B cell (primary cell): ENCODE measurements around the gene PCDH9. TPM values are rescaled to one million over a fixed set of nuclear protein-coding genes. Genes with fewer than 3 reads are reported as not detected.

Experiments used
- ATAC-seq: fragments of 200-7000 bp; cut with Tn5 transposase; one replicate; pipeline ENCODE4 v1.10.0; 2021; ENCODE audit warnings: low read depth, mild to moderate bottlenecking, moderate number of reproducible peaks, moderate library complexity
- CTCF ChIA-PET: fragments of 350-600 bp; sonication (Branson Sonifier 250); formaldehyde crosslinking; loops from one replicate; lab custom pipeline; 2021; ENCODE audit warnings: antibody characterized with exemption, inconsistent platforms; lab: Charles Lee
- POLR2A ChIA-PET: fragments of 350-600 bp; sonication (Branson Sonifier 250); formaldehyde crosslinking; loops from one replicate; lab custom pipeline; 2021; ENCODE audit warnings: antibody characterized with exemption; lab: Charles Lee
- DNase-seq: peaks from one replicate; pipeline ENCODE4 v3.0.0; 2013
- H2AFZ ChIP-seq: 2 replicates; pipeline ENCODE4 v1.6.1; 2012; ENCODE audit warnings: mild to moderate bottlenecking, low read depth, low read length; ENCODE audit not compliant: insufficient read depth, poor library complexity, severe bottlenecking
- H3K27ac ChIP-seq, 2 donors: 1 replicate in 1 of 2; 2 replicates in 1 of 2; pipeline ENCODE4 v1.5.1; 2012 to 2013; ENCODE audit warnings: low read length in 2 of 2, mild to moderate bottlenecking in 2 of 2, moderate library complexity in 1 of 2
- H3K27me3 ChIP-seq, 4 experiments: fragments of 200-600 bp in 1 of 4; sonication (generic) in 1 of 4; replicated peaks in 1 of 4; 1 replicate in 2 of 4; 2 replicates in 2 of 4; pipeline versions ENCODE4 v1.6.1 to v1.7.0; 2013 to 2016; ENCODE audit warnings: low read length in 3 of 4, mild to moderate bottlenecking in 2 of 4, mixed read lengths in 1 of 4, moderate library complexity in 1 of 4; ENCODE audit not compliant: insufficient read depth in 4 of 4, control insufficient read depth in 3 of 4; ENCODE audit errors: control extremely low read depth in 1 of 4
- H3K36me3 ChIP-seq, 2 experiments: replicated peaks in 1 of 2; 1 replicate in 1 of 2; 2 replicates in 1 of 2; pipeline versions ENCODE4 v1.6.1 to v1.7.1; 2013; ENCODE audit warnings: low read length in 1 of 2; ENCODE audit not compliant: insufficient read depth in 2 of 2, control insufficient read depth in 1 of 2; ENCODE audit errors: control extremely low read depth in 1 of 2, extremely low read depth in 1 of 2
- H3K4me1 ChIP-seq, 2 donors: fragments of 200-600 bp in 1 of 2; sonication (generic) in 1 of 2; 1 replicate in 1 of 2; 2 replicates in 1 of 2; pipeline versions ENCODE4 v1.5.1 to v1.6.1; 2013 to 2017; ENCODE audit warnings: low read length in 2 of 2; ENCODE audit not compliant: control insufficient read depth in 2 of 2, insufficient read depth in 2 of 2
- H3K4me2 ChIP-seq: replicated peaks from 2 replicates; pipeline ENCODE3; 2012; ENCODE audit warnings: mild to moderate bottlenecking, low read depth, low read length; ENCODE audit not compliant: poor library complexity, severe bottlenecking
- H3K4me3 ChIP-seq, 5 experiments: fragments of 200-600 bp in 1 of 5; sonication (generic) in 1 of 5; 1 replicate in 3 of 5; 2 replicates in 2 of 5; pipeline versions ENCODE4 v1.5.1 to v1.7.0; 2011 to 2016; ENCODE audit warnings: low read length in 4 of 5, mild to moderate bottlenecking in 4 of 5, low read depth in 2 of 5, control low read depth in 1 of 5, moderate library complexity in 1 of 5; ENCODE audit not compliant: insufficient read depth in 1 of 5; ENCODE audit errors: control extremely low read depth in 1 of 5, extremely low read depth in 1 of 5
- H3K79me2 ChIP-seq: fragments of 200-600 bp; sonication (generic); one replicate; pipeline ENCODE4 v1.6.0; 2016; ENCODE audit warnings: low read length; ENCODE audit not compliant: control insufficient read depth, insufficient read depth
- H3K9ac ChIP-seq: fragments of 200-600 bp; sonication (generic); 2 replicates; pipeline ENCODE4 v1.6.1; 2017; ENCODE audit warnings: mild to moderate bottlenecking, low read length, moderate library complexity
- H3K9me3 ChIP-seq, 3 donors: one replicate each; pipeline versions ENCODE4 v1.6.1 to v1.7.1; 2013; ENCODE audit warnings: low read length in 2 of 3; ENCODE audit not compliant: control insufficient read depth in 2 of 3, insufficient read depth in 1 of 3; ENCODE audit errors: control extremely low read depth in 1 of 3
- H4K20me1 ChIP-seq: 2 replicates; pipeline ENCODE4 v1.6.0; 2012; ENCODE audit warnings: mild to moderate bottlenecking, low read length; ENCODE audit not compliant: insufficient read depth, control insufficient read depth, poor library complexity, severe bottlenecking
- H3K27ac Mint-ChIP-seq: one replicate; pipeline ENCODE4 v1.8.0; 2021; ENCODE audit warnings: mixed read lengths
- H3K27me3 Mint-ChIP-seq: one replicate; pipeline ENCODE4 v1.8.0; 2021; ENCODE audit warnings: mixed read lengths
- H3K4me1 Mint-ChIP-seq: one replicate; pipeline ENCODE4 v1.8.0; 2021; ENCODE audit warnings: mixed read lengths
- H3K4me3 Mint-ChIP-seq: one replicate; pipeline ENCODE4 v1.8.0; 2021; ENCODE audit warnings: mixed read lengths
- H3K9me3 Mint-ChIP-seq: one replicate; pipeline ENCODE4 v1.8.0; 2022; ENCODE audit warnings: mixed read lengths; ENCODE audit not compliant: insufficient read depth
- EZH2 ChIP-seq: IDR thresholded peaks from 2 replicates; pipeline ENCODE4 v1.6.1; 2012; ENCODE audit warnings: borderline replicate concordance, low read depth, mild to moderate bottlenecking, moderate library complexity, low read length; ENCODE audit not compliant: insufficient read depth, poor library complexity, severe bottlenecking
- WGBS: methylation state at CpG from one replicate; pipeline ENCODE4 v1.1.5; 2013; ENCODE audit warnings: missing lambda C conversion rate; ENCODE audit not compliant: insufficient coverage; 5-methylcytosine and 5-hydroxymethylcytosine counted together
- intact Hi-C: fragments of 100-400 bp; cut with micrococcal nuclease; formaldehyde crosslinking; loops from one replicate; pipeline ENCODE4 v1.10.0; 2022
- polyA plus RNA-seq: library from polyadenylated mRNA; depleted of rRNA; stranded (reverse); fragments of >200 nt; gene quantifications from 2 replicates; pipeline ENCODE4 v1.2.3, GENCODE V29; 2012
- total RNA-seq, 2 donors: library from RNA; stranded (reverse); fragments of 120-200 nt in 1 of 2; gene quantifications; 1 replicate in 1 of 2; 2 replicates in 1 of 2; pipeline versions ENCODE4 v1.2.3 to v1.2.4, GENCODE V29; 2013 to 2022
- TF ChIP-seq, protein P1 (sequence below): fragments of 200-600 bp; IDR thresholded peaks from one replicate; pipeline ENCODE4 v1.8.0; 2022; ENCODE audit warnings: antibody characterized with exemption, mild to moderate bottlenecking

The PCDH9 gene
- total and polyA plus RNA-seq, 2 donors (not counting 1 experiment from before 2014, with no cell fraction given): 13.1 to 21.8 TPM

DNA sequence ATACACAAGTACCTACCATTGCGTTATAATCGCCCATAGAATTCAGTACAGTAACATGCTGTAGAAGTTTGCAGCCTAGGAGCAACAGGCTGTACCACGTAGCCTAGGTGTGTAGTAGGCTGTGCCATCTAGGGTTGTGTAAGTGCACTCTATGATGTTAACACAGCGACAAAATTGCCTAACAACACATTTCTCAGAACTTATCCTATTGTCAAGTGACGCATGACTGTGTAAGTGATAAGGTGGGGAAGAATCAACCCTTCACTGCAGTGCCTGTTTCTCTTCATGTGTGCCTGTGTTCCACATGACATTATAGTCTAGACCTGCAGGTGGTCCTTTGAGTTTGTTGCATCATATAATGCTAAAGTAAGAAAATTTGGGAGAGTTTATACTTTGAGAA is 94.0 kb downstream of the PCDH9 start:
- peaks cover 11% of the 10 kb centered on the region for H3K4me1 Mint-ChIP-seq
- WGBS: no CpG with 5 or more reads among the region's 5 CpGs
- no peaks in the 10 kb centered on the region for H3K9me3 ChIP-seq
- ChIA-PET POLR2A (no interaction called here), CTCF (no interaction called here)
- H3K27me3 ChIP-seq: no peaks in the 10 kb centered on the region
- H3K27ac Mint-ChIP-seq: no peak overlapping the region
- H3K79me2 ChIP-seq: no peaks in the 10 kb centered on the region
- H3K27me3 Mint-ChIP-seq: no peaks in the 10 kb centered on the region
- H3K27ac ChIP-seq: no peak overlapping the region
- ATAC-seq: no peak
- no peak overlapping the region for H3K4me3 Mint-ChIP-seq
- intact Hi-C loops: no loop called here
- no peak overlapping the region for H3K9ac ChIP-seq
- no peaks in the 10 kb centered on the region for H4K20me1 ChIP-seq
- TF ChIP-seq EZH2: no peak
- TF ChIP-seq, protein P1, sequence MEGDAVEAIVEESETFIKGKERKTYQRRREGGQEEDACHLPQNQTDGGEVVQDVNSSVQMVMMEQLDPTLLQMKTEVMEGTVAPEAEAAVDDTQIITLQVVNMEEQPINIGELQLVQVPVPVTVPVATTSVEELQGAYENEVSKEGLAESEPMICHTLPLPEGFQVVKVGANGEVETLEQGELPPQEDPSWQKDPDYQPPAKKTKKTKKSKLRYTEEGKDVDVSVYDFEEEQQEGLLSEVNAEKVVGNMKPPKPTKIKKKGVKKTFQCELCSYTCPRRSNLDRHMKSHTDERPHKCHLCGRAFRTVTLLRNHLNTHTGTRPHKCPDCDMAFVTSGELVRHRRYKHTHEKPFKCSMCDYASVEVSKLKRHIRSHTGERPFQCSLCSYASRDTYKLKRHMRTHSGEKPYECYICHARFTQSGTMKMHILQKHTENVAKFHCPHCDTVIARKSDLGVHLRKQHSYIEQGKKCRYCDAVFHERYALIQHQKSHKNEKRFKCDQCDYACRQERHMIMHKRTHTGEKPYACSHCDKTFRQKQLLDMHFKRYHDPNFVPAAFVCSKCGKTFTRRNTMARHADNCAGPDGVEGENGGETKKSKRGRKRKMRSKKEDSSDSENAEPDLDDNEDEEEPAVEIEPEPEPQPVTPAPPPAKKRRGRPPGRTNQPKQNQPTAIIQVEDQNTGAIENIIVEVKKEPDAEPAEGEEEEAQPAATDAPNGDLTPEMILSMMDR: no peak
- no peaks in the 10 kb centered on the region for H3K9me3 Mint-ChIP-seq
- H3K36me3 ChIP-seq: no peaks in the 10 kb centered on the region
- no peak overlapping the region for H2AFZ ChIP-seq
- H3K4me1 ChIP-seq: peaks cover 5 to 6% of the 10 kb centered on the region in 2 donors
- H3K4me3 ChIP-seq: no peak overlapping the region
- DNase-seq: no peak
- H3K4me2 ChIP-seq: no peak overlapping the region

DNA sequence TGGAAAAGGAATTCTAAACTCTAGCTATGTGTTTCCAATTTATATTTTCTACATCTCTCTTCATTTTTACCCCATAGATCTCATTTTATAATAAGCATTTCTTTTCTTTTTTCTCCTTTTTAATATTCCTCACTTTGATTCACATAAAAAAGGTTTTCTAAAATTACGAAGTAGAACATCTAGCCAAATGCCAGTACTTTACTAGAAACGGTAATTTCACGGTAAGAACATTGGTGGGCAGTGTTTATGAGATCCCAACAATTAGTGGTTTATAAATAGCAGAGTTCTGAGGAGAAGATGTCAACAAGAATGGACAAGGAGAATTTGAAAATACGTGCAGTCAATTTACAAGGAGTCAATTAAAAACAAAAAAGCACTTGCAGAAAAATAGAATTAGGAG is 94.8 kb downstream of the PCDH9 start:
- Histone ChIP-seq H3K4me1 (peaks cover 5 to 6% of the 10 kb centered on the region in 2 donors), H3K79me2 (no peaks in the 10 kb centered on the region), H3K9me3 (no peaks in the 10 kb centered on the region), H2AFZ (no peak overlapping the region), H3K4me2 (no peak overlapping the region), H3K27me3 (no peaks in the 10 kb centered on the region), H4K20me1 (no peaks in the 10 kb centered on the region), H3K9ac (no peak overlapping the region), H3K27ac (no peak overlapping the region), H3K4me3 (no peak overlapping the region), H3K36me3 (no peaks in the 10 kb centered on the region)
- Mint-ChIP-seq H3K4me1 (peaks cover 11% of the 10 kb centered on the region), H3K4me3 (no peak overlapping the region), H3K27ac (no peak overlapping the region), H3K9me3 (no peaks in the 10 kb centered on the region), H3K27me3 (no peaks in the 10 kb centered on the region)
- ATAC-seq: no peak
- DNase-seq: no peak
- ChIA-PET POLR2A (no interaction called here), CTCF (no interaction called here)
- 100% methylated on average over 2 of the region's 4 CpGs for WGBS
- TF ChIP-seq, protein P1: no peak
- TF ChIP-seq EZH2: no peak
- intact Hi-C loops: no loop called here
